ENCODE measurements around the gene MRPL23.

Gene MRPL23

GRCh38 chr11:1953489-1954266, 6.5 kb downstream of the MRPL23 start:
- DNase-seq (ENCODE audit: low spot score), result no peak

- DNase-seq (ENCODE audit: low spot score), result no peak
These were observed 11.2 kb downstream of the MRPL23 start for GRCh38 chr11:1958367-1958766.

- DNase-seq (ENCODE audit: low spot score), result no peak
These were observed 12.7 kb downstream of the MRPL23 start for GRCh38 chr11:1959786-1960185.

GRCh38 chr11:1963864-1964263, 16.7 kb downstream of the MRPL23 start:
- no peak for DNase-seq (ENCODE audit: low spot score)

GRCh38 chr11:1964348-1964747, 17.2 kb downstream of the MRPL23 start:
- no peak for DNase-seq (ENCODE audit: low spot score)

GRCh38 chr11:1964955-1965354, 17.8 kb downstream of the MRPL23 start:
- no peak for DNase-seq (ENCODE audit: low spot score)

- no peak for DNase-seq (ENCODE audit: low spot score)
These were observed 19.4 kb downstream of the MRPL23 start for GRCh38 chr11:1966531-1966930.

GRCh38 chr11:1967641-1968225, 20.6 kb downstream of the MRPL23 start:
- DNase-seq (ENCODE audit: low spot score), result no peak

GRCh38 chr11:1968454-1969002, 21.4 kb downstream of the MRPL23 start:
- DNase-seq (ENCODE audit: low spot score), result no peak

GRCh38 chr11:1969035-1969434, 21.9 kb downstream of the MRPL23 start:
- DNase-seq (ENCODE audit: low spot score), result no peak

GRCh38 chr11:1969776-1970175, 22.6 kb downstream of the MRPL23 start:
- DNase-seq (ENCODE audit: low spot score), result no peak

- no peak for DNase-seq (ENCODE audit: low spot score)
These were observed 23.8 kb downstream of the MRPL23 start for GRCh38 chr11:1970956-1971355.

- DNase-seq (ENCODE audit: low spot score), result no peak
These were observed 28.1 kb downstream of the MRPL23 start for GRCh38 chr11:1975185-1975584.

GRCh38 chr11:1978720-1979473, 31.8 kb downstream of the MRPL23 start:
- DNase-seq (ENCODE audit: low spot score), result no peak

GRCh38 chr11:1979607-1980006, 32.5 kb downstream of the MRPL23 start:
- no peak for DNase-seq (ENCODE audit: low spot score)

- DNase-seq (ENCODE audit: low spot score), result no peak
These were observed 35.9 kb downstream of the MRPL23 start for GRCh38 chr11:1982873-1983600.

GRCh38 chr11:1983601-1983961, 36.4 kb downstream of the MRPL23 start:
- no peak for DNase-seq (ENCODE audit: low spot score)

GRCh38 chr11:1987024-1987423, 39.9 kb downstream of the MRPL23 start:
- DNase-seq (ENCODE audit: low spot score), result no peak

- DNase-seq (ENCODE audit: low spot score), result no peak
These were observed 41.0 kb downstream of the MRPL23 start for GRCh38 chr11:1988174-1988573.

GRCh38 chr11:1988667-1989317, 41.7 kb downstream of the MRPL23 start:
- no peak for DNase-seq (ENCODE audit: low spot score)

- DNase-seq (ENCODE audit: low spot score), result no peak
These were observed 42.8 kb downstream of the MRPL23 start for GRCh38 chr11:1989953-1990352.
